SK-N-SH (cell line): ENCODE results near the gene FMOD. TPM values are rescaled to one million over a fixed set of nuclear protein-coding genes. Genes with fewer than 3 reads are reported as not detected.

Experiments used
- CTCF ChIA-PET: fragments of 300-600, 350-600 bp; formaldehyde crosslinking; extraction: SDS; loops from one replicate; lab custom pipeline; 2021; lab: Yijun Ruan, JAX
- POLR2A ChIA-PET: fragments of 350-600 bp; sonication (Branson Sonifier 250); formaldehyde crosslinking; extraction: SDS; loops from one replicate; lab custom pipeline; 2020; ENCODE audit warnings: antibody characterized with exemption, inconsistent platforms; lab: Yijun Ruan, JAX
- DNase-seq: peaks from one replicate; pipeline ENCODE4 v3.0.0; 2012
- H2AFZ ChIP-seq: fragments of 200-600 bp; sonication (generic); 2 replicates; pipeline ENCODE4 v1.8.1; 2016; ENCODE audit warnings: antibody characterized with exemption, mild to moderate bottlenecking, low read depth
- H3F3A ChIP-seq: fragments of 200-600 bp; sonication (generic); replicated peaks from 2 replicates; pipeline ENCODE3; 2016; ENCODE audit warnings: antibody characterized with exemption, mild to moderate bottlenecking; ENCODE audit not compliant: insufficient read depth
- H3K27ac ChIP-seq, 2 experiments: fragments of 200-500 bp in 1 of 2; fragments of 200-600 bp in 1 of 2; sonication (Bioruptor generic) in 1 of 2; sonication (generic), shearing (Covaris generic) in 1 of 2; 2 replicates each; pipeline versions ENCODE4 v1.5.1 to v1.6.1; 2014 to 2016; ENCODE audit warnings: low read depth in 2 of 2, inconsistent platforms in 1 of 2, low read length in 1 of 2, mild to moderate bottlenecking in 1 of 2, mixed read lengths in 1 of 2
- H3K27me3 ChIP-seq: fragments of 200-600 bp; sonication (generic), shearing (Covaris generic); 2 replicates; pipeline ENCODE4 v1.6.1; 2016; ENCODE audit warnings: mixed run types; ENCODE audit not compliant: insufficient read depth
- H3K36me3 ChIP-seq, 2 experiments: fragments of 200-500 bp in 1 of 2; fragments of 200-600 bp in 1 of 2; sonication (Bioruptor generic) in 1 of 2; sonication (generic) in 1 of 2; replicated peaks in 1 of 2; 2 replicates each; pipeline versions ENCODE3 to v1.5.1; 2014 to 2016; ENCODE audit warnings: low read length in 1 of 2, mild to moderate bottlenecking in 1 of 2; ENCODE audit not compliant: insufficient read depth in 2 of 2, control insufficient read depth in 1 of 2
- H3K4me1 ChIP-seq, 2 experiments: fragments of 200-500 bp in 1 of 2; fragments of 200-600 bp in 1 of 2; sonication (Bioruptor generic) in 1 of 2; sonication (generic), shearing (Covaris generic) in 1 of 2; 2 replicates each; pipeline versions ENCODE4 v1.5.1 to v1.6.1; 2014 to 2016; ENCODE audit warnings: low read depth in 1 of 2, low read length in 1 of 2, mixed run types in 1 of 2; ENCODE audit not compliant: insufficient read depth in 2 of 2, control insufficient read depth in 1 of 2
- H3K4me2 ChIP-seq: fragments of 200-600 bp; sonication (generic), shearing (Covaris generic); 2 replicates; pipeline ENCODE4 v1.6.1; 2017; ENCODE audit warnings: mixed run types
- H3K4me3 ChIP-seq, 2 experiments: fragments of 200-500 bp in 1 of 2; fragments of 200-600 bp in 1 of 2; sonication (Bioruptor generic) in 1 of 2; sonication (generic), shearing (Covaris generic) in 1 of 2; 2 replicates each; pipeline versions ENCODE4 v1.5.1 to v1.8.1; 2014 to 2016; ENCODE audit warnings: low read depth in 2 of 2, inconsistent platforms in 1 of 2, low read length in 1 of 2, mild to moderate bottlenecking in 1 of 2, mixed read lengths in 1 of 2, moderate library complexity in 1 of 2
- H3K79me2 ChIP-seq: fragments of 200-600 bp; sonication (generic); 2 replicates; pipeline ENCODE4 v1.8.1; 2017; ENCODE audit warnings: mild to moderate bottlenecking; ENCODE audit not compliant: insufficient read depth
- H3K9ac ChIP-seq: fragments of 200-600 bp; sonication (generic); 2 replicates; pipeline ENCODE4 v1.6.1; 2017; ENCODE audit warnings: mixed run types
- H3K9me2 ChIP-seq: fragments of 200-600 bp; sonication (generic); 2 replicates; pipeline ENCODE4 v1.6.1; 2017; ENCODE audit warnings: mixed run types
- H3K9me3 ChIP-seq: fragments of 200-600 bp; sonication (generic); 2 replicates; pipeline ENCODE4 v1.6.1; 2017; ENCODE audit warnings: mixed run types, mild to moderate bottlenecking, moderate library complexity
- H4K20me1 ChIP-seq: fragments of 200-600 bp; sonication (generic); 2 replicates; pipeline ENCODE4 v1.6.1; 2017; ENCODE audit warnings: mild to moderate bottlenecking, mixed run types; ENCODE audit not compliant: insufficient read depth
- CHD2 ChIP-seq: fragments of 150-350 bp; IDR thresholded peaks from 2 replicates; pipeline ENCODE4 v1.6.1; 2018; ENCODE audit warnings: low read length; ENCODE audit not compliant: partially characterized antibody
- CTCF ChIP-seq: fragments of 200-600 bp; sonication (generic); IDR thresholded peaks from 2 replicates; pipeline ENCODE4 v1.6.1; 2017; ENCODE audit warnings: antibody characterized with exemption, mild to moderate bottlenecking, moderate library complexity
- EP300 ChIP-seq, 2 experiments: IDR thresholded peaks; 2 replicates each; pipeline versions ENCODE4 v1.4.0 to v1.6.1; 2012; ENCODE audit warnings: borderline replicate concordance in 1 of 2, low read depth in 1 of 2, low read length in 1 of 2
- FOXJ3 ChIP-seq: sonication (generic); formaldehyde crosslinking; IDR thresholded peaks from 2 replicates; pipeline ENCODE4 v1.5.1; 2020; ENCODE audit warnings: mild to moderate bottlenecking, missing genetic modification reagents
- GATA2 ChIP-seq: sonication (generic); formaldehyde crosslinking; IDR thresholded peaks from 2 replicates; pipeline ENCODE4 v1.5.0; 2020; ENCODE audit warnings: mild to moderate bottlenecking, missing genetic modification reagents
- JUND ChIP-seq: IDR thresholded peaks from 2 replicates; pipeline ENCODE4 v1.4.0; 2012
- MEF2A ChIP-seq: IDR thresholded peaks from 2 replicates; pipeline ENCODE4 v1.4.0; 2012; ENCODE audit warnings: low read depth, borderline replicate concordance
- MXI1 ChIP-seq: IDR thresholded peaks from 2 replicates; pipeline ENCODE4 v1.6.1; 2012; ENCODE audit warnings: mild to moderate bottlenecking, low read depth, low read length, improper control_type of control experiment
- NRF1 ChIP-seq: IDR thresholded peaks from 2 replicates; pipeline ENCODE4 v1.6.1; 2012; ENCODE audit warnings: low read depth, mild to moderate bottlenecking, low read length
- POLR2AphosphoS5 ChIP-seq: IDR thresholded peaks from 2 replicates; pipeline ENCODE4 v1.6.1; 2012; ENCODE audit warnings: low read depth, low read length
- RAD21 ChIP-seq: IDR thresholded peaks from 2 replicates; pipeline ENCODE4 v1.6.1; 2012; ENCODE audit warnings: mild to moderate bottlenecking, low read length
- RFX5 ChIP-seq: IDR thresholded peaks from 2 replicates; pipeline ENCODE4 v1.6.1; 2012; ENCODE audit warnings: mild to moderate bottlenecking, improper control_type of control experiment, low read length
- SMC3 ChIP-seq: IDR thresholded peaks from 2 replicates; pipeline ENCODE4 v1.6.1; 2012; ENCODE audit warnings: low read depth, low read length, improper control_type of control experiment
- USF2 ChIP-seq: fragments of 150-350 bp; IDR thresholded peaks from 2 replicates; pipeline ENCODE4 v1.6.1; 2017; ENCODE audit warnings: antibody characterized with exemption, low read length, low read depth, borderline replicate concordance
- WGBS: methylation state at CpG from one replicate; pipeline ENCODE4 v1.1.6; 2017; ENCODE audit warnings: low lambda C conversion rate; 5-methylcytosine and 5-hydroxymethylcytosine counted together
- polyA plus RNA-seq, 3 experiments: library from polyadenylated mRNA; depleted of rRNA; stranded (reverse); fragments of >200 nt; gene quantifications; 2 replicates each; pipeline ENCODE4 v1.2.3, GENCODE V29; 2012

The FMOD gene
- polyA plus RNA-seq, 1 of the 3 experiments (the other 2 are of a cell fraction), result not detected

GRCh38 chr1:203340112-203340790 lies 10.7 kb downstream of the FMOD start:
- 15% methylated on average over 7 of the region's 7 CpGs for WGBS
- Histone ChIP-seq H3K27me3 (peaks cover 35% of the 10 kb centered on the region; the same call in 1 of the 2 replicates), H3K4me3 (no peak overlapping the region), H4K20me1 (no peaks in the 10 kb centered on the region), H3K27ac (no peak overlapping the region), H3K79me2 (no peaks in the 10 kb centered on the region), H3K9ac (no peak overlapping the region), H3K4me2 (no peak overlapping the region), H3K36me3 (no peaks in the 10 kb centered on the region), H3K4me1 (peaks cover 0 to 11% of the 10 kb centered on the region in 2 experiments; a peak in 2 of 4 replicates), H2AFZ (no peak overlapping the region), H3F3A (no peaks in the 10 kb centered on the region), H3K9me3 (no peaks in the 10 kb centered on the region), H3K9me2 (no peaks in the 10 kb centered on the region)
- ChIA-PET POLR2A (interaction anchor here (0.8 to 0.9 kb wide), 2 partner anchors 67 to 73 kb away, joined by 3 to 5 read pairs; no protein-coding TSS in a partner anchor), CTCF (interaction anchor here (0.6 to 27.9 kb wide), 40 partner anchors 8 to 393 kb away, joined by 3 to 817 read pairs (median 4); partner anchors contain the start of genes BTG2, FMOD, OPTC and PRELP)
- peak; percentile 90 for DNase-seq
- peak; percentile 97 for TF ChIP-seq SMC3
- TF ChIP-seq POLR2AphosphoS5, result no peak
- TF ChIP-seq FOXJ3 (CRISPR knock-in tag), result no peak
- TF ChIP-seq USF2, result no peak
- TF ChIP-seq CHD2, result peak; percentile 26
- TF ChIP-seq NRF1, result peak; percentile 21; the same call in 1 of the 2 replicates
- TF ChIP-seq RAD21, result peak; percentile 98
- TF ChIP-seq EP300 (IDR thresholded peaks at IDR 0.05; ENCODE audit: borderline replicate concordance in 1 of 2, low read depth in 1 of 2, low read length in 1 of 2), result peak in 1 of 2 experiments; percentile 45; a peak in 2 of 4 replicates
- TF ChIP-seq CTCF, result peak; percentile 96
- 0 out of 2 replicates have a peak, but pooled peaks have one; percentile 12 for TF ChIP-seq GATA2 (CRISPR knock-in tag)
- TF ChIP-seq JUND, result no peak
- TF ChIP-seq MXI1, result peak; percentile 53; the same call in 1 of the 2 replicates
- TF ChIP-seq RFX5, result peak; percentile 65; the same call in 1 of the 2 replicates
- TF ChIP-seq MEF2A, result no peak
